Tibial artery (tissue), 4 donors: ENCODE measurements around the gene TJP3.
"Not testable (repeated sequence)": the region's sequence is repeated elsewhere in the genome, so short reads cannot be mapped to it uniquely, and the experiment has no call there.

Experiments used
- DNase-seq, 2 donors: peaks; one replicate each; pipeline ENCODE4 v3.0.0-alpha.2; 2019
- H3K27ac ChIP-seq, 2 donors: fragments of 200-600 bp; sonication (generic) in 1 of 2; 1 replicate in 1 of 2; 2 replicates in 1 of 2; pipeline ENCODE4 v1.5.1; 2018 to 2019; ENCODE audit warnings: mild to moderate bottlenecking in 1 of 2
- H3K27me3 ChIP-seq, 2 donors: fragments of 200-600 bp; sonication (generic) in 1 of 2; one replicate each; pipeline versions ENCODE4 v1.5.1 to v1.6.0; 2016 to 2019
- H3K36me3 ChIP-seq, 3 donors: fragments of 200-600 bp; sonication (generic) in 2 of 3; one replicate each; pipeline ENCODE4 v1.5.1; 2016 to 2019; ENCODE audit warnings: mild to moderate bottlenecking in 2 of 3
- H3K4me1 ChIP-seq, 4 donors: fragments of 200-600 bp; sonication (generic) in 2 of 4; 1 replicate in 3 of 4; 2 replicates in 1 of 4; pipeline ENCODE4 v1.5.1; 2016 to 2019
- H3K4me3 ChIP-seq, 2 donors: fragments of 200-600 bp; sonication (generic) in 1 of 2; 1 replicate in 1 of 2; 2 replicates in 1 of 2; pipeline ENCODE4 v1.5.1; 2018 to 2019; ENCODE audit warnings: mild to moderate bottlenecking in 2 of 2
- H3K9me3 ChIP-seq, 3 donors: fragments of 200-600 bp; sonication (generic) in 1 of 3; one replicate each; pipeline ENCODE4 v1.5.1; 2016 to 2019
- intact Hi-C: fragments of 100-400 bp; cut with DNase I; formaldehyde crosslinking; loops from one replicate; pipeline ENCODE4 v1.15.0; 2023; ENCODE audit warnings: low total_unique reads
- TF ChIP-seq, protein P1 (sequence below), 2 experiments: fragments of 200-600 bp in 1 of 2; fragments of 450-650 bp in 1 of 2; IDR thresholded peaks; one replicate each; pipeline ENCODE4 v1.5.1; 2017 to 2019; ENCODE audit warnings: antibody characterized with exemption in 2 of 2, mild to moderate bottlenecking in 1 of 2, moderate library complexity in 1 of 2

Gene TJP3

DNA sequence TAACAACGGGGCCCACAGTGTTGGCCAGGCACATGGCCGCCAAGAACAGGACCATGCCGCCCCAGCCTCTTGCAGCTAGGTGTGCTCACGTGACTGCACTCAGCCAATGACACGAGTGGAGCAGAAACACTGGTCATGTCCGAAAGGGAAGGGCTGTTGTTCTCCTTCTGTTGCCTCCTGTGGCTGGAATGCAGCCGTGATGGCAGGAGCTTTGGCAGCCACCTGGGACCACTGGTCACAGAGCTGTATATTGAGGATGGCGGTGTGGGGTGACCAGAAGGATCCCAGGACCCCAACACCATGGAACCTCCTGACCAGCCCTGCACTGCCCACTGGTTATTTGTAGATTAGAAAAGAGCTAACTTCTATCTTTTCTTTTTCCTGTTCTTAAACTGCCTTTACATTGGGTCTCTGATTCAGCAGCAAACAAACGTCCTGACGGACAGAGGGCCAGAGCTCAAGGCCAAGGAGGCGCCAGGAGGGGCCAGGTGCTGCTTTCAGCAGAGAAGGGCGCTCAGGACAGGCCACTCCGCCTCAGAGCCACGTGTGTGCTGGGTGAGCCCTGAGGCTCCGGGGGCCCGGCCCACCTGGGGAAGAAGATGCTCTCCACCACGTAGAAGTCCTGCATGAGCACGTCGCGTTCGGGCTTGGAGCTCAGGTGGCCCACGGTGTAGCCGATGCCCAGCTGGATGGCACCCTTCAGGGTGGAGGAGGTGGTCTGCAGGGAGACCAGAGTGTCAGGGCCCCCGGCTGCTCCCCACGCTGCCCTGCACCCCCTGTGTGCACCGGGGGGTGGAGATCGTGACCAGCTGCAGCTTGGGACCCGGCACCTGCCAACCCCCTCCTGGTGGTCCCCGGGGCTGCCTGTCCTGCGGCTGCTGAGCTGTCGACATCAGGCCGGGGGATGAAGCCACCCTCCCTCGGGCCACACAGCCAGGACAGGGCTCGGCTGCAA is 46.6 kb upstream of the TJP3 start:
- no peak overlapping the region for H3K4me3 ChIP-seq
- peaks cover 74 to 93% (median 92%) of the 10 kb centered on the region in 3 donors for H3K36me3 ChIP-seq
- DNase-seq: no peak
- H3K4me1 ChIP-seq: peaks cover 0 to 10% (median 5%) of the 10 kb centered on the region in 4 donors
- no peaks in the 10 kb centered on the region for H3K9me3 ChIP-seq
- TF ChIP-seq, protein P1, sequence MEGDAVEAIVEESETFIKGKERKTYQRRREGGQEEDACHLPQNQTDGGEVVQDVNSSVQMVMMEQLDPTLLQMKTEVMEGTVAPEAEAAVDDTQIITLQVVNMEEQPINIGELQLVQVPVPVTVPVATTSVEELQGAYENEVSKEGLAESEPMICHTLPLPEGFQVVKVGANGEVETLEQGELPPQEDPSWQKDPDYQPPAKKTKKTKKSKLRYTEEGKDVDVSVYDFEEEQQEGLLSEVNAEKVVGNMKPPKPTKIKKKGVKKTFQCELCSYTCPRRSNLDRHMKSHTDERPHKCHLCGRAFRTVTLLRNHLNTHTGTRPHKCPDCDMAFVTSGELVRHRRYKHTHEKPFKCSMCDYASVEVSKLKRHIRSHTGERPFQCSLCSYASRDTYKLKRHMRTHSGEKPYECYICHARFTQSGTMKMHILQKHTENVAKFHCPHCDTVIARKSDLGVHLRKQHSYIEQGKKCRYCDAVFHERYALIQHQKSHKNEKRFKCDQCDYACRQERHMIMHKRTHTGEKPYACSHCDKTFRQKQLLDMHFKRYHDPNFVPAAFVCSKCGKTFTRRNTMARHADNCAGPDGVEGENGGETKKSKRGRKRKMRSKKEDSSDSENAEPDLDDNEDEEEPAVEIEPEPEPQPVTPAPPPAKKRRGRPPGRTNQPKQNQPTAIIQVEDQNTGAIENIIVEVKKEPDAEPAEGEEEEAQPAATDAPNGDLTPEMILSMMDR (IDR thresholded peaks at IDR 0.05): no peak
- intact Hi-C loops: no loop called here
- H3K27ac ChIP-seq: no peak overlapping the region
- no peaks in the 10 kb centered on the region for H3K27me3 ChIP-seq

DNA sequence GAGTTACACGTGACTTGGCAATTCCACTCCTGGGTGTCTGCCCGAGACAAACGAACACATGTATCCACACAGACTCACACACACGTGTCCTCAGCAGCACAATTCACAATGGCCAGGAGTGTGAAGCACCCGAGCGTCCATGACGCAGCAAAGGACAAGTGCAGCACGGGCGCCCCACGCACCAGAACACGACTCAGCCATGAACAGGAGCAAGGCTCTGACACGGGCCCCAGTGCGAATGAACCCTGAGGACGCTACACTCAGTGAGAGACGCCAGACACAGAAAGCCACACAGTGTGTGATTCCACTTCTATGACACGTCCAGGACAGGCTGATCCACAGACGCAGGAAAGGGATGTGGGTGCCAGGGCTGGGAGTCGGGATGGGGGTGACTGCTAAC is 44.3 kb upstream of the TJP3 start:
- H3K27ac ChIP-seq: no peak overlapping the region
- intact Hi-C loops: loop anchor here (2.0 kb wide), 1 partner anchor 37 kb away; the partner anchor contains the start of gene PIP5K1C
- TF ChIP-seq, protein P1 (IDR thresholded peaks at IDR 0.05): no peak
- peaks cover 0 to 27% (median 18%) of the 10 kb centered on the region in 4 donors for H3K4me1 ChIP-seq
- H3K4me3 ChIP-seq: no peak overlapping the region
- peaks cover 56 to 82% (median 77%) of the 10 kb centered on the region in 3 donors for H3K36me3 ChIP-seq
- DNase-seq: no peak
- H3K9me3 ChIP-seq: no peaks in the 10 kb centered on the region
- no peaks in the 10 kb centered on the region for H3K27me3 ChIP-seq

DNA sequence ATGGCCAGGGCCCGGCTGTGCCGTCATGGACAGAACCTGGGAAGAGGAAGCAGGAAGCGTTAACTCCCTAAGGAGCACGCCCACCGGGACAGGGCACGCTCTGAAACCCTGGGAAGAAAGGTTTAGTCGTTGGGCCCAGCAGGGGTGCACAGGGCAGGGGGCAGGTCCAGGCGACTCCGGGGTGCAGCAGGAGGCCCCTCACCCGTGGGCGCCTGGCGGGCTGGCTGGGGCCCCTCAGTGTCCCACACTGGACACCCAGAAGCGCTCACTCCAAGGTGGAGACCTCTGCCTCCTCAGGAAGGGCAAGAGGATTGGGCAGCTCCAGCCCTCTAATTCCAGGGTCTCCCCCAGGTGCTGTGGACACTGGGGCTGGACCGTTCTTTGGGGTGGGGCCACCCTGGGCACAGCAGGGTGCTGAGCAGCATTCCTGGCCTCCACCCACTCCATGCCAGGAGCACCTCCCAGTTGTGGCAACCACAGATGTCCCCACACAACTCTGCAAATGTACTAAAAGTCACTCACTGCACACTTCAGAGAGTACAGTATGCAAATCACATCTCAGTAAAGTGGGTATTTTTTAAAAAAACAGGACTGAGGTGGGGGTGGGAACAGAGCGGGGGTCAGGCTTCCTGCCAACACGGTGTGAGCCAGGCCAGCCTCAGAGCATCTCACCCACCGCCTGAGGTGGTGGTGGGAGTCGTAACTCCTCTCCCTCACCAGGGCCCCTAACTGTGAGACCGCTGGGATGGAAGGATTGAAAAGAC is 43.1 kb upstream of the TJP3 start:
- H3K27ac ChIP-seq: no peak overlapping the region
- TF ChIP-seq, protein P1 (IDR thresholded peaks at IDR 0.05): no peak
- no peak overlapping the region for H3K4me3 ChIP-seq
- no peaks in the 10 kb centered on the region for H3K27me3 ChIP-seq
- H3K36me3 ChIP-seq: peaks cover 46 to 70% (median 65%) of the 10 kb centered on the region in 3 donors
- no peaks in the 10 kb centered on the region for H3K9me3 ChIP-seq
- intact Hi-C loops: loop anchor here (2.0 kb wide), 1 partner anchor 36 kb away; the partner anchor contains the start of gene PIP5K1C
- peaks cover 0 to 39% (median 31%) of the 10 kb centered on the region in 4 donors for H3K4me1 ChIP-seq
- no peak for DNase-seq

DNA sequence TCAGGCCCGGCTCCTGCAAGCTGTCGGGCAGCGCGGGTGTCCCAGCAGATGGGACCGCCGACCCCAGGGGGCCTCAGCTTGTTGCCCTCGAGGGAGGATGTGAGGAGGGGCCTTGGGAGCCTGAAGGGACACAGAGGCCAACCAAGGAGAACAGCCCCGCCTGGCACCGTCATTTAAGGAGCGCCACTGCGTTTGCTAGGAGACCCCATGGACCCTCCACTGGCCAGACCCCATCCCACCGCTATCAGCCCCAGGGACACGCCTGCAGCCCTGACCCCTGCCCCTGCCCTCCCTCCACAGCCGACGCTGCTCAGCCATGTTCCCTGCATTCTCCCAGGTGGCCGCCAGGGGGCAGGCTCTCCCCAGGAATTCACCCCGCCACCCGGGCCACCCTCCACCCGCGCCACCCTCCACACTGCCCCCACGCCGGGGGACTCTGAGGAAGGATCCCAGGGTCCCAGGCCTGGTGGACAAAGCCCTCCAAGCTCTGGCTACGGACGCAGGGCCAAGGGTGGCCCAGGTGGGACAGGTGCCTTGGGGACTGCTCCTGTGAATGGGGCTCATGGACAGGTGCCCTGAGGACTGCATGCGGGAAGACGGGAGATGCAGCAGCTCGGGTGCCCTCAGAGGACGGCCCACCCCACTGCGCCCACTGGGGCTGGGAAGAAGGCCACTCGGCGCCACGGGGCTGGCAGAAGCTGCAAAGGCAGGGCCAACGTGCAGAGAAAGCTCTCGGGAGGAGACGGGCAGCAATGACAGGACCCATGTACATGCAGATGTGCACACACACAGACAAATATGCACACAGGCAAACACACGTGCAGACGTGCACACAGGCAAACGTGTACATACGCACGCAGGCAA is 42.3 kb upstream of the TJP3 start:
- Histone ChIP-seq H3K36me3 (peaks cover 37 to 62% (median 57%) of the 10 kb centered on the region in 3 donors), H3K4me1 (peaks cover 0 to 48% (median 39%) of the 10 kb centered on the region in 4 donors), H3K27me3 (no peaks in the 10 kb centered on the region), H3K4me3 (no peak overlapping the region), H3K9me3 (no peaks in the 10 kb centered on the region), H3K27ac (no peak overlapping the region)
- TF ChIP-seq, protein P1 (IDR thresholded peaks at IDR 0.05): peak; percentile 94 to 96
- intact Hi-C loops: loop anchor here (1.0 to 2.0 kb wide), 2 partner anchors 35 to 38 kb away; partner anchors contain the start of gene PIP5K1C
- peak; percentile 50 to 81 for DNase-seq

DNA sequence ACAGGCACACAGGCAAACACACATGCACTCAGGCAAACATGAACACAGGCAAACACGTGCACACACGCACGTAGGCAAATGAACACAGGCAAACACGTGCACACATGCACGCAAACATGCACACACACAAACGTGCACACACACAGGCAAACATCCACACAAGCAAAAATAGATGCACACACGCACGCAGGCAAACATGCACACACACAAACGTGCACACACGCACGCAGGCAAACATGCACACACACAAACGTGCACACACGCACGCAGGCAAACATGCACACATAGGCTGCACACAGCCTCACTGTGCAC is 41.7 kb upstream of the TJP3 start:
- intact Hi-C loops: loop anchor here (1.0 kb wide), 1 partner anchor 38 kb away; no protein-coding TSS in a partner anchor
- H3K4me3 ChIP-seq, H3K27ac ChIP-seq, DNase-seq, H3K27me3 ChIP-seq, H3K9me3 ChIP-seq: not testable (repeated sequence)
- peaks cover 32 to 56% (median 51%) of the 10 kb centered on the region in 3 donors for H3K36me3 ChIP-seq
- H3K4me1 ChIP-seq: peaks cover 4 to 54% (median 45%) of the 10 kb centered on the region in 4 donors
